D341Med (cell line): ENCODE data around the gene PHAF1.
"Not testable (repeated sequence)": the region's sequence is repeated elsewhere in the genome, so short reads cannot be mapped to it uniquely, and the experiment has no call there.

Source experiments
- DNase-seq: peaks from one replicate; pipeline ENCODE4 v3.0.0; 2012; ENCODE audit warnings: low spot score

Gene PHAF1

DNA sequence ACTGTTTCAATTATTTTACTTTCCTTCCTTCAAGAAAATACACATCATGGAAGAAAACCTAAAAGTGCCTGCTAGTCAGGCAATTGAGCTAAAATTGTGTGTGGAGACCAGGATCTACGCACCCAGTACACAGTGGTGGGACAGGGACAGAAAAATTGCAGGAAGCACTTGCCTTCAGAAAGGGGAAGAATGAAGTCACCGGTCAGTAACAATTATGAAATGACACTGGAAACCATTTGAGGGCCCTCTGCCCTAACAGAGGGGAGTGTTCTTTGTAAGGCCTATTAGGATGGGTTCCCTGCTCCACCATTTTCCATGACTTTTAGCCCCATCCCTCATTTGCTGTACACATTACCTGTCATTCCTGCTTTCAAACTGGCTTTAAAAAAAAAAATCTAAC is 4.5 kb upstream of the PHAF1 start:
- no peak for DNase-seq

GRCh38 chr16:67105881-67106280 is 3.9 kb upstream of the PHAF1 start:
- no peak for DNase-seq

DNA sequence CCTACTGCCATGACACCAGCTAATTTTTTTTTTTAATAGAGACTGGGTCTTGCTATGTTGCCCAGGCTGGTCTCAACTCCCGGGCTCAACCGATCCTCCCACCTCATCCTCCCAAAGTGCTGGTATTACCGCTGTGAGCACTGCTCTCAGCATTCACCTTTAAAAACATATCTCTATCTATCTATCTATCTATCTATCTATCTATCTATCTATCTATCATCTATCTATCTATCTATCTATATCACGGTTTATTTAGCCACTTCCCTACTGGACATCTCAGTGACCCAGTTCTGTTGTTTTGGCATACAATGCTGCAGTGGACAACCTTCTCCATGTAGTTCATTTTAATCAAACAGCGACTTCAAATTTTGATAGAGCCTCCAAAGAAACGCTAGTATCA is 1.3 kb upstream of the PHAF1 start:
- DNase-seq = no peak

GRCh38 chr16:67108931-67109406 is 772 bp upstream of the PHAF1 start:
- no peak for DNase-seq

GRCh38 chr16:67111951-67112444 is 2.3 kb downstream of the PHAF1 start:
- no peak for DNase-seq

DNA sequence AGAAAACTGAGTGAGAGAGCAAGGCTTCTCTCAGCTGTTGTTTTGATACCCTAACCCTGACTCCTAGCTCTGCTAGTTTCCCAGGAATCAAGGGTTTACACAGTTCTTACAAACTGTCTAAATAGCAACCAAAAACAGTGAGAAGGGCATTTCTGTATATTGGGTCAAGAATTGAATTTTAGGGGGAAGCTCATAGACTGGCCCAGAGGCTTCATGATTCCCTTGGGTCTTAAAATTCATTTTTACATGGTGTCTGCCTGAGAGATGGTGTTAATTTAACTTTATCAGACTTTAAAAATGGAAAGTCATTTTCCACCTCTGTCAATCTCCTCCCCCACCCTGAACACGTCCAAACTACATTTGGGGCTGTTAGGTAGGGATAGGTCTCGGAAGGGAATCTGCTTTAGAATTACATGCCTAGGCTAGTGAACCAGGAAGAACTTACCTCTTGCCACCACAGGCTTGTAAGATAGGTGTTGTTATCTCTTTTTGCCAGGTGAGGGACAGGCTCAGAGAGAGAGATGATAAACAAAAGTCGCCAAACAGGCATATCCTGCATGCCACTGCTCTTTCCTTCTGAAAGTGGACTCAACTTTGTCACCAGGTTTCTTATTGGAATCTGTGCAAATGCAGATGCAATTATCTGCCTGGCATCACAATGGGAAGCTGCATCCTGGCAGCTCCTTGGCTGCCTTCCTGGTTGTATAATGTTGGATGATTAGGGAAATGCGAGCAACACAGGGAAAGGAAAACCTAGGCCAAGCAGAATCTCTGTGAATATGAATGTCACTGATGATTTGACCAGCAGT is 3.1 kb downstream of the PHAF1 start:
- DNase-seq = no peak

DNA sequence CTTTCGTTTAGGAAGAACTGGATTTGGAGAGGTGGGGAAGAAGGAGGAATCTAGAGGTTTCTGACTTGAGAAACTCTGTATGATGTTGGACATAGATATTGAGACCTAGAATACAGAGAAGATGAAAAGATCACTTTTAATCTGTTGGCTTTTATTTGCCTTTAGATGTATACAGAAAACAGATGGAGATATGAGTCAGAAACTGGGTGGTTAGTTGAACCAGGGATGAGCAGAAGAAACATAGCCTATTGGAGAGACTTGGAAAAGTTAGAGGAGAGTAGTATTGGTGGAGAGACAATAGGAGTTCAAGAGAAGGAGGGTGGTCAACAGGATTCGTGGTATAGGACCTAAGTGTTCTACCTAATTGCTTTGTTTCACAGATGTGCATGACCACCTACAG is 5.1 kb downstream of the PHAF1 start:
- no peak for DNase-seq

- DNase-seq = no peak
Measured at GRCh38 chr16:67115639-67116038, 5.9 kb downstream of the PHAF1 start.

GRCh38 chr16:67116388-67117311 is 6.9 kb downstream of the PHAF1 start:
- no peak for DNase-seq

- no peak for DNase-seq
Measured at GRCh38 chr16:67117716-67118115, 8.0 kb downstream of the PHAF1 start.

GRCh38 chr16:67120025-67120424 is 10.3 kb downstream of the PHAF1 start:
- DNase-seq = no peak

DNA sequence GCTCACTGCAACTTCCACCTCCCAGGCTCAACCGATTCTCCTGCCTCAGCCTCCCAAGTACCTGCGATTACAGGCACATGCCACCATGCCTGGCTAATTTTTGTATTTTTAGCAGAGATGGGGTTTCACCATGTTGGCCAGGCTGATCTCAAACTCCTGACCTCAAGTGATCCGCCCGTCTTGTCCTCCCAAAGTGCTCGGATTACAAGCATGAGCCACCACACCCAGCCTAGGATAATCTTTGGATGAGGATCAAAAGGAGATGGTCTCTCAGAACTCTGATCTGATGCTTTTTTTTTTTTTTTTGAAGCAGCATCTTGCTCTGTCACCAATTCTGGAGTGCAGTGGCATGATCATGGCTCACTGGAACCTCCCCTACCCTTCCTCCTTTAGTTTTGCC is 13.1 kb downstream of the PHAF1 start:
- DNase-seq = not testable (repeated sequence)

- no peak for DNase-seq
Measured at GRCh38 chr16:67128417-67128816, 18.7 kb downstream of the PHAF1 start.

DNA sequence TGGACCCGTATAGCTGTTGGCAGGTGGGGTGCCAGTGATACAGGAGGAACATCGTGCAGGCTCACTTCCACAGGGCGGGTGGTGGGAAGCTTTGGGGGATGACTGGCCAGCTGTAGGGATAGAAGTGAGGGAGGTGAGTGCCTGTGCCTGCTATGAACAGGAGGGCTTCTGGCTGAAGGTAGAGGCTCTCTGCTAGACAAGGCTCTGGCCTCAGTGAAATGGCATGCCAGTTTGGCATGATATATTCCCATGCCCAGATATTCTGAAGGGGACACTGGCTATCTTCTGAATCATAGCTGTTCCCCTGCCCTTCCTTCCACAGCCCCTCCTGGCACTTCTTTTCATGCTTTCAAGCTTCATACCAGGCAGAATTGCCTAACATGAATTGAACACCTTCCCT is 19.1 kb downstream of the PHAF1 start:
- no peak for DNase-seq

DNA sequence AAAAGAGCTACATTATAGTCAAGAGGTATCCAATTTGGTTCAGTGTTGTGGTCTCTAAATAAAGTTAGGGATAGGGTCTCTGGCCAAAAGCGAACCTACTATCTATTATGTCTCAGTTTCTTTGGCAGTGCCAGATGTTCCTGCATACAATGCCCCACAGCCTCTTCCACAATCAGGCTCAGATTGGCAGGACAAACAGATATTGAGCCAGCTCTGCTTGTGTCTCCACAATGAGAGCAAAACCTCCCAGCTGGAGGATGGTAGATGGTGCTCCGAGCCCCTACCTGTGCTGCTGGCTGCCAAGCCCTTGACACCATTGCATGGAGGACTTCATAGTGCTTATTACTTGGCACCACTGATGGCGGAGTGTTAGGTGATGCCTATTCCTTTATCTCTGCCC is 19.7 kb downstream of the PHAF1 start:
- DNase-seq = no peak

DNA sequence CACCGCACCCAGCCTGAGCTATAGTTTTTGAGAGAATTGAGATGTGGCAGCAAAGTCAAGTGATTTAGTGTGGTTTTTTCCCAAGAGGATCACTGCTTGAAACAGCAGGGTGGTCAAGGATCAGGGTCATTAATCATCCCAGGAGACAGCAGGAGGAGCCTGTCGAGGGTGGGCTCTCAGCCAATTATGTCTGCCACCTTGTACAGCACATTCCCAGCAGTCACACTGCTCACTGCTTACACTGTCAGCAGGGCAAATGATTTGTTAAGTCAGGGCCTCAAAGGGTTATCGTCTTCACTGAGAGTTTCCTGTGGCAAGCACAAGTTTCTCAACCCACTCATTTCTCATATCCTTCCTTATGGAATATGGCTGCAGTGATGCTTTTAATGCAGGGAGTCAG is 27.9 kb downstream of the PHAF1 start:
- peak; percentile 64 for DNase-seq

- no peak for DNase-seq
Measured at GRCh38 chr16:67141391-67141790, 31.6 kb downstream of the PHAF1 start.

DNA sequence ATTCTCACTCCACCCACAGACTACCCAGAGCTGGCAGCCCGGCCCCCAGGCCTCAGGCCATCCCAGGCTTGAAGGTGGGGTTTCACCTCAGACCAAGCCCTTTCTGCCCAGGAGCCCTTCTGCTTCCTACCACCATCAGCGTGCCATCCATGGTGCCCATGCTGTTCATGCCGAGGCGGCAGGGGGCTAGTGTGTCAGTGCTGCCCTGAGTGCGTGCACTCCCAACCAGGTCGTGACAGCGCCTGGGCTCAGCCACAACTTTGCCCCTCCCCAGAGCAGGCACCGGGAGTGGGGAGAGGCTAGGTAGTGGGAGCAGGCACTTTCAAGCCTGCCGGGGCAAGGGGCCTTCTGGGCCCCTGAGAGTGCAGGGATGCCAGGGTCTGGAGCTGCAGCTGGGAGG is 32.6 kb downstream of the PHAF1 start:
- DNase-seq = no peak

DNA sequence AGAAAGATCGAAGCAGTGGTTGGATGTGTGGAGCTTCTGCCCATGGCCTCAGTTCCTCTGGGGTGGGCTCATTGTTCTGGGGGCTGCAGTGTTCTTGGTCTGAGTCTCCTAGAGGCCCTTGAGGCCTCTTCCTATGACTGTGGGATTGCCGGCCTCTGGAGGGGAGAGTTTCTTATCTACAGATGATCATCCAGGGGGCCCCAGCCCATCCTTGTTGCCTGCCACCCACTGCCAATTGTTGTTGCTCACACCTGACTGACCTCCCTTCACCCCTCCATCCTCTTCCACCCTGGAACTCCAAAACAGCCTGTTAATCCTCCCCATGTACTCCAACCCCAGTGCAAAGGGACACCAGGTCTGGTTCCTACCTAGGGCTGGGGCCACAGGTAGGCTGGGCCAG is 35.2 kb downstream of the PHAF1 start:
- DNase-seq = no peak

DNA sequence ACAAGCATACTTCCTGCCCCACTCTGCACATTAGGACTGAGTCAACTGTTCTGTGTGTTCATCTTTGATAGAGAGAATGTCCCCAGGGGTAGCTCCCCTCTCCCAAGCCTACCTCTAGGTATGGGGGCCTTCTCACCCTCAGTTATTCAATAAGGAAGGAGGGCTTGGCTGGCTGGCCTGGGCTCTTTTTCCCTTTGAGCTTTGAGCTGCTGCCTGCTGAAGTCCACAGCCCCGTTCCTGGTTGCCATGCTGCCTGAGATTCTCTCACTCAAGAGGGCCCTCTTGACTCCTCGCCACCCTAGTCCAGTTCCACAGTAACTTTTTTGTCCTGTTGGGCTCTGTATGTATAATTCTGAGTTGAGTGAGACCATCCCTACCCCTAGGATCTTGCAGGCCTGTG is 36.0 kb downstream of the PHAF1 start:
- DNase-seq = no peak

GRCh38 chr16:67146523-67147357 is 37.0 kb downstream of the PHAF1 start:
- DNase-seq = no peak
